Motor neuron (in vitro differentiated cells): ENCODE data around the gene CPAMD8. TPM values are rescaled to one million over a fixed set of nuclear protein-coding genes. Genes with fewer than 3 reads are reported as not detected.
"Not testable (repeated sequence)": the region's sequence is repeated elsewhere in the genome, so short reads cannot be mapped to it uniquely, and the experiment has no call there.

Experiments used
- ATAC-seq, 8 experiments: fragments of 200-7000 bp; cut with Tn5 transposase; replicated peaks in 6 of 8; 2 replicates each; pipeline ENCODE4 v1.8.0; 2021; ENCODE audit warnings: mild to moderate bottlenecking in 8 of 8, moderate library complexity in 8 of 8
- H3K27ac ChIP-seq, 2 donors: fragments of 250-450 bp; sonication (Bioruptor Pico); 2 replicates each; pipeline ENCODE4 v1.9.0; 2021; ENCODE audit warnings: antibody characterized with exemption in 2 of 2, mild to moderate bottlenecking in 2 of 2, moderate library complexity in 1 of 2
- H3K4me1 ChIP-seq, 2 donors: fragments of 250-450 bp; sonication (Bioruptor Pico); replicated peaks in 1 of 2; 2 replicates each; pipeline ENCODE4 v1.6.1; 2021; ENCODE audit warnings: antibody characterized with exemption in 2 of 2, mild to moderate bottlenecking in 2 of 2, moderate library complexity in 1 of 2
- H3K4me3 ChIP-seq, 5 donors: fragments of 250-450 bp; sonication (Bioruptor Pico); 2 replicates each; pipeline ENCODE4 v1.9.0; 2021; ENCODE audit warnings: antibody characterized with exemption in 5 of 5, mild to moderate bottlenecking in 5 of 5, moderate library complexity in 4 of 5
- WGBS, 10 experiments: fragments of 450-650 bp; shearing (Covaris generic); methylation state at CpG; one replicate each; pipeline ENCODE4 v1.0.0; 2022; 5-methylcytosine and 5-hydroxymethylcytosine counted together
- in situ Hi-C, 9 experiments: fragments of 400-800 bp; cut with MboI; loops; one replicate each; pipeline ENCODE4 v1.15.0; 2021; ENCODE audit warnings: low sequenced_read_pairs in 9 of 9, low pct_unique_long_range_greater_than_20kb in 2 of 9; ENCODE audit not compliant: unreplicated experiment in 9 of 9
- total RNA-seq, 8 experiments: library from RNA; unstranded; fragments of 300-600 nt; gene quantifications; 2 replicates each; pipeline versions ENCODE4 v1.2.3 to v1.2.4, GENCODE V29; 2022

The CPAMD8 gene
- total RNA-seq, 8 experiments from 2014 or later, result 0.36 to 6.5 (median 3.6) TPM

DNA sequence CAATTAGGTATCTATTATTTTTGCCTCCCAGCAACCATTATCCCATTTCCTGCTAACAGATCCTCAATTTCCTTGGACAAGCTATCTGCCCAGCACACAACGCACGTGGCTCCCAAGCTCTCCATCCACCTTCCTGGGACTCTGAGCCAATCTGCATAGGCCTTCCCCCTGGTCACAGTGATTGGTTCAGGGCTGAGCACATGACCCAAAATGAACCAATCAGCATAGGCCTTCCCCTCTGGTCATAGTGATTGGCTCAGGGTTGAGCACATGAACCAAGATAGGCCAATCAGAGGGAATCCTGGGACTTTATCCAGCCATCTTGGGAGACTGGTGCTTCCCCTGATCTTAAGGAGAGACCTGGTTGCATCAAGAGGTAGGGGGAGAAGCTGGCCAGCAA, 5.8 kb downstream of the CPAMD8 start:
- in situ Hi-C loops, result no loop called here
- no peaks in the 10 kb centered on the region for H3K4me1 ChIP-seq
- H3K4me3 ChIP-seq, result no peak overlapping the region
- whole genome bisulfite sequencing, 10 experiments, result 80 to 100% (median 100%) methylated on average over 1 to 2 of the region's 2 CpGs; no CpG with 5 or more reads in 5 of the 10 experiments
- H3K27ac ChIP-seq, result no peak overlapping the region
- ATAC-seq, result peak in 3 of 8 experiments; percentile 24 to 52 (median 38)

DNA sequence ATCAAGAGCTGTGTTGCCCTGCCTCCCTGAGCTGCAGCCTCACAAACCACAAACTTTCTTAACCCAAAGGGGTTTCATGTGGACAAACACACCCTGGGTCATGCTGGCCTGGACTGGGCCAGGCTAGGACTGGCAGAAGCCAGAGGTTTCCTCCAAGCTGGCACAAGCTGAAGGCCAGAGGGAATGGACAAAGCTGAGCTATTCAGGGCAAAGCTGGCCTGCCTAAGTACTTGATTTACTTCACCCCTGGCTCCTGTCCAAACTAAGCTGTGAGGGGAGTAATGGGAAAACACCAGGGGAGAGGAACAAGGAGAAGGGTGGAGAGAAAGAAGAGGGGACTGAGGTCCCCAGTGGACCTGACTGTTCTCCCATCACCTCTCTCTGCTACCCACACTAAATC, 6.2 kb downstream of the CPAMD8 start:
- no peak overlapping the region for H3K4me3 ChIP-seq
- H3K27ac ChIP-seq, result no peak overlapping the region
- no peaks in the 10 kb centered on the region for H3K4me1 ChIP-seq
- in situ Hi-C loops, result no loop called here
- ATAC-seq, result peak in 3 of 8 experiments; percentile 50 to 64 (median 53)

DNA sequence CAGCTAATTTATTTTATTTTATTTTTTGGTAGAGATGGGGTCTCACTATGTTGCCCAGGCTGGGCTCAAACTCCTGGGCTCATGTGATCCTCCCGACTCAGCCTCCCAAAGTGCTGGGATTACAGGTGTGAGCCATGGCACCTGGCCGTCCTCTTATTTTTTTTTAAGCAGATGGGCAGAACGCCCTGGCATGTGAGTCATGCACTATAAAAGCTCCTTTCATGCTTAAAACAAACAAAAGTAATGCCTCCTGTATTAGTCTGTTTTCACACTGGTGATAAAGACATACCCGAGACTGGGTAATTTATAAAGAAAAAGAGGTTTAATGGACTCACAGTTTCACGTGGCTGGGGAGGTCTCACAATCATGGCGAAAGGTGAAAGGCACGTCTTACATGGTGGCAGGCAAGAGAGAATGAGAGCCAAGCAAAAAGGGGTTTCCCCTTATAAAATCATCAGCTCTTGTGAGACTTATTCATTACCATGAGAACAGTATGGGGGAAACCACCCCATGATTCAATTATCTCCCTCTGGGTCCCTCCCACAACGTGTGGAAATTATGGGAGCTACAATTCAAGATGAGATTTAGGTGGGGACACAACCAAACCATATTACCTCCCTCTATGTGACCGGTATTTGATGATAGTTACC, 12.3 kb downstream of the CPAMD8 start:
- in situ Hi-C loops, H3K4me1 ChIP-seq, ATAC-seq, H3K4me3 ChIP-seq, H3K27ac ChIP-seq: not testable (repeated sequence)
- 18 to 91% (median 65%) methylated on average over 2 to 9 of the region's 9 CpGs; no CpG with 5 or more reads in 1 of the 10 experiments for WGBS, 10 experiments

DNA sequence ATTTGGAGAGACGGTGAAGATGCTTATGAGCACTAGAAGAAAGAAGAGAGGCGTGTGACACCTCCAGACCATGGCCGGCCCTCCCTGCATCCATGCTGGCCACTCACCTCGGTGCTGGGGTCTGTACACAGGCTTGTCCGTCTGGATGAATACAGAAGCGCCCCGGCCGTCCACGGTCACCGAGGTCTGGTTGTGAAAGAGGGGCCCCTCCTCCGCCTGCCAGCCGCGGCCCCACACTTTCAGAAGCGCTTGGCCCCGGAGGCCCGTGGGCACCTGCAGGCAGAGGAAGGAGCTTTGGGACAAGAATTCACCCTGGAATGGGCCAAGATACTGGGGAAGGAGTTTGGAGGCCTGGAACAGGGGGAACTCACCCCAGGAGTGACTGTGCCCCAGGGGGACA, 15.1 kb downstream of the CPAMD8 start:
- no peak overlapping the region for H3K4me3 ChIP-seq
- no peak overlapping the region for H3K27ac ChIP-seq
- WGBS, 10 experiments, result 70% methylated on average over 2 of the region's 16 CpGs; no CpG with 5 or more reads in 9 of the 10 experiments
- in situ Hi-C loops, result no loop called here
- H3K4me1 ChIP-seq, result no peaks in the 10 kb centered on the region
- no peak for ATAC-seq

DNA sequence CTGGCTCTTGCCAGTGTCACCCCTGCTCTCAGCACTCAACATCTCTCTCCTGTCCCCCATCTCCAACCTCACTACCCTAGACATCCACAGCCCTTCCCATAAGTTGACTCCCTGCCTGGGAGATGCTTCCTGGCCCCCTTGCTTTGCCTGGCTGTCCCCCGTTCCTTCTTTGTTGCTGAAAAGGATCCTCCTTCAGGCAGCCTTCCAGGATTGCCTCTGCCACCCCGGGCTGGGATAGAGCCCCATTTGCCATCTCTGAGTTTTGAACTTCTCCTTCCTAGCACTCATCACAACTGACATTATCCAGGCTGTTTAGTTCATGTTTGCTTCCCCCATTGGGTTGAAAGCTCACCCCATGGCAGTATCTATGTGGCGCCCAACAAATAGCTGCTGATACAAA, 20.0 kb downstream of the CPAMD8 start:
- in situ Hi-C loops, result no loop called here
- Histone ChIP-seq H3K4me3 (no peak overlapping the region), H3K27ac (no peak overlapping the region), H3K4me1 (no peaks in the 10 kb centered on the region)
- ATAC-seq, result no peak
- 0 to 93% (median 77%) methylated on average over 1 to 3 of the region's 3 CpGs; no CpG with 5 or more reads in 3 of the 10 experiments for WGBS, 10 experiments

DNA sequence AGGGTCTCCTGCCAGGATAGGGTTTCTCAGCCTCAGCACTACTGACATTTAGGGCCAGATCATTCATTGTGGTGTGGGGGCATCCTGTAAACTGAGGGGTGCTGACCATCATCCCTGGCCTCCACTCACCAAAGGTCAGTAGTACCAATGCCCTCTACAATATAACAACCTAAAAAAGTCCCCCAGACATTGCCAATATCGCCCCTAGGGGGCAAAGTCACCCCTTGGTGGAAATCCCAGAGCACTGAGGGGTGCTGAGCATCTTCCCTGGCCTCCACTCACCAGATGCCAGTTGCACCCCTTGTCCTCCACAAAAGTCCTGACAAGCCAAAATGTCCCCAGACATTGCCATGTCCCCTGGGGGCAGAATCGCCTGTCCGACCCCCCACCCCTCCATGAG, 21.6 kb downstream of the CPAMD8 start:
- H3K4me1 ChIP-seq, result no peaks in the 10 kb centered on the region
- no peak for ATAC-seq
- no peak overlapping the region for H3K4me3 ChIP-seq
- no peak overlapping the region for H3K27ac ChIP-seq
- WGBS, 10 experiments, result 67% methylated on average over 1 of the region's 3 CpGs; no CpG with 5 or more reads in 9 of the 10 experiments
- in situ Hi-C loops, result no loop called here

DNA sequence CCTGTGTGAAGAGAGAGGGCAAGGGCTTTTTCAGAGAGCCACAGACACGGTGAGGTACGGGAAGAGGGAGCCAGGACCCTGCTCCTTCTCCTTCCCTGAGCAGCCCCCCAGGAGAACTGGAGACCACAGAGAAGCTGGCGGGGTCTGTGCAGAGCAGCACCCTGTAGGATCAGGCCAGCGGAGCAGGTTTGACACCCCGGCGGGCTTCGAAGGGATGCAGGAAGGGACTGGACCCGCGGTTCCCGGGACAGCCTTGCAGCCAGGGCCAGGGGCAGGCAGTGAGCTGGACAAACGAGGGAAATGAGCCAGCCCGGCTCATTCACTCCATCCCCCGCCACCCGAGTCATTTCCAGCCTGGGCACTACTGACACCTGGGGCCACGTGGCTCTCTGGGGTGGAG, 22.2 kb downstream of the CPAMD8 start:
- WGBS, 10 experiments, result 0 to 81% (median 69%) methylated on average over 1 to 5 of the region's 15 CpGs; no CpG with 5 or more reads in 6 of the 10 experiments
- in situ Hi-C loops, result no loop called here
- Histone ChIP-seq H3K27ac (no peak overlapping the region), H3K4me1 (no peaks in the 10 kb centered on the region), H3K4me3 (no peak overlapping the region)
- ATAC-seq, result no peak

DNA sequence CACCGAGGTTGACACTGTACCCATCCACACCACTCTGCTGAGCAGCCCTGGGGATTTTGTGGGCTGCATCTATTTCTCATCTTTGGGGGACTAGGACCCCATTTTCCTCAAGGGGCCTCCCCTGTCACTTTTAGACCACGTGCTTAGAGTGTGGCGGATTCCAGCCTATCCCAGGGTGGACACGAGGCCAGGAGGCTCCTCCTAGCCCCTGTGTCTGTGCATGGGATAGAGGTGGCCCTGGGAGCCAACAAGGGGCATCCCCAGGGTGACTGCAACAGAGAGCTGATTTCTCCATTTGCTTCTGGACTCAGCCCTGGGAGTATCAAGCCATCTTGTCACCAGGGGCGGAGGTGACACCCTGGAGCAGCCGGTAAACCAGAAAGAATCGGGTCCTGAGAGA, 24.2 kb downstream of the CPAMD8 start:
- 20 to 100% (median 75%) methylated on average over 1 to 7 of the region's 7 CpGs; no CpG with 5 or more reads in 2 of the 10 experiments for WGBS, 10 experiments
- ATAC-seq, result peak in 1 of 8 experiments; percentile 6
- in situ Hi-C loops, result no loop called here

DNA sequence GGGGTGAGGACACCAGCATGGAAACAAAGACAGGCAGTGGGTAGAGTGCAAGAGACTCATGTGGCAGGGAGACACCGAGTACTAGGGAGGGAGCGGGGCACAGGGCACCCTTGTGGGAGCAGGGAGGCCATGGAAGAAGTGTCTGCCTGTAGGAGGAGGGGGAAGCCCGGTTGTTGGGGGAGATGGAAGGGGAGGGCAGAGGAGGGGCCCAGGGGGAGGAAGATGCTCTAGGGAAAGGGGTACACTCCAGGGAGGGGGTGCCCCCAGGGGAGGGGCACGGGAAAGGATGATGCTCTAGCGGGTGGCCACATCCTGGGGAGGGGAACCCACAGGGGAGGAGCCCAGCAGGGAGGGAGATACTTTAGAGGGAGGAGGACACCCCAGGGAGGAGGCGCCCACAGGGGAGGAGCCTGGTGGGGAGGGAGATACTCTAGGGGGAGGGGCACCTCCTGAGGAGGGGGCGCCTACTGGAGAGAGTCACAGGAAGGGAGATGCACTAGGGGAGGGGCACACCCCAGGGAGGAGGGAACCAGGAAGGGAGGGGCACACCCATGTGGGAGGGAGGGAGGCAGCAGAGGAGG, 24.9 kb downstream of the CPAMD8 start:
- in situ Hi-C loops, result no loop called here
- no peak overlapping the region for H3K4me3 ChIP-seq
- no peaks in the 10 kb centered on the region for H3K4me1 ChIP-seq
- H3K27ac ChIP-seq, result no peak overlapping the region
- WGBS, 10 experiments, result no CpG with 5 or more reads among the region's 7 CpGs
- peak in 5 of 8 experiments; percentile 30 to 82 (median 42) for ATAC-seq

More for the DNA sequence above, 24.2 kb downstream of the CPAMD8 start:
- no peaks in the 10 kb centered on the region for H3K4me1 ChIP-seq
- H3K4me3 ChIP-seq, result no peak overlapping the region
- H3K27ac ChIP-seq, result no peak overlapping the region

DNA sequence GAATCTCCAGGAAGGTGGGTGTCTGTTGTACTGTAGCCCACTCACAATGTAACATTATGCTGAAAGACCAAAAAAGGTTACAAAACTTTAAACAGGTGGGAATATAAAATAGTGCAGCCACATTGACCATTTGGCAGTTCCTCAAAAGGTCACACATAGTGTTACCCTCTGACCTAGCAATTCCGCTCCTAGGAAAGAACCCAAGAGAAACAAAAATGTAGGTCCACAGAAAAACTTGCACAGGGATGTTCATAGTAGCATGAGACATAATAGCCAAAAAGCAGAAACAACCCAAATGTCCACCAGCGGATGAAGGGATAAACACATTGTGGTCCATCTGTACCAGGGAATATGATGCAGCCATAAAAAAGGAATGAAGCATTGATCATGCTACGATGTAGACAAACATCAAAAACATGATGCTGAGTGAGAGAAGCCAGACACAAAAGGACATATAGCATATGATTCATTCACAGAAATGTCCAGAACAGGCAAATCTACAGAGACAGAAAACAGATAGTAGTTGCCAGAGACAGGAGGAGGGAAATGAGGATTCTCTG, 27.9 kb downstream of the CPAMD8 start:
- WGBS, 10 experiments, result 45 to 100% (median 94%) methylated on average over 1 to 3 of the region's 3 CpGs
- no peaks in the 10 kb centered on the region for H3K4me1 ChIP-seq
- no peak for ATAC-seq
- no peak overlapping the region for H3K27ac ChIP-seq
- in situ Hi-C loops, result no loop called here
- no peak overlapping the region for H3K4me3 ChIP-seq

DNA sequence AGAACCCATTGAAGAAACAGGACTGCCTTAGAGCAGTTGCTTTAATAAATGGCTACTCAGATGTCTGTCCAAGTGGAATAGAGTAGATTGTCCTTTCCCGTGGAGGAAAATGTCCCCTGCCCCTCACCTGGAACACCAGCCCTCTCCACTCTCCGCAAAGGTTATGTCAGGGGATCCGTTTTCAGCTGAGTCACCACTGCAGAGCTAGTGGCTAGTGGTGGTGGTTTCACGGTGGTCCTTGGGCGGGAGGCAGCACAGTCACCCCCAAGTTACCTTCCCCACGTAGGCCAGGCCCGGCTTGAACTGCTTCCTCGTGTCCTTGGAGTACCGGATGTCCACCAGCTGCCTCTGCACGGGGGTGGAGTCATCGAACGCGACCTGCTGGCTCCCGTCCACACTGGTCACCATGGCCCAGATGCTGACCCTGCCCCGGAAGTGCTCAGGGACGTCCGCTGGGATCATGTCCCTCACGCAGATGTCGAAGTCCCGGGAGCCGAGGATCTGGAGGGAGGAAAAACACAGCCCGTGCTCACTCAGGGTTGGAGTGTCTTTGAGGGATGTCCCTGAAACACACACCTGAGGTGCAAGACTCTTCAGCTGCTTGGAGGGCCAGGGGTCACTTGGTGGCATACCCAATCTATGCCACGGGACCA, 29.6 kb downstream of the CPAMD8 start:
- in situ Hi-C loops, H3K4me3 ChIP-seq, H3K4me1 ChIP-seq, H3K27ac ChIP-seq, ATAC-seq: not testable (repeated sequence)
- WGBS, 10 experiments, result 60 to 100% (median 76%) methylated on average over 1 to 5 of the region's 23 CpGs; no CpG with 5 or more reads in 5 of the 10 experiments

DNA sequence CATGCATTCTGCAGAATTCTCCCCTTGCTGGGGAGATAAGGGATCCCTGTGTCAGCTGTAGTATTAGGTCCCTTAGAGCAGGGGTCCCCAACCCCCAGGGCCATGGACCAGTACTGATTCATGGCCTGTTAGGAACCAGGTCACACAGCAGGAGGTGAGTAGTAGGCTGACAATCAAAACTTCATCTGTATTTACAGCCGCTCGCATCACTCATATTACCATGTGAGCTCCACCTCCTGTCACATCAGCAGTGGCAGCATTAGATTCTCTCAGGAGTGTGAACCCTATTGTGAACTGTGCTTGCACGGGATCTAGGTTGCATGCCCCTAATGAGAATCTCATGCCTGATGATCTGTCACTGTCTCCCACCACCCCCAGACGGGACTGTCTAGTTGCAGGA, 37.9 kb downstream of the CPAMD8 start:
- no peak for ATAC-seq
- WGBS, 10 experiments, result 67 to 86% (median 74%) methylated on average over 2 to 3 of the region's 4 CpGs; no CpG with 5 or more reads in 7 of the 10 experiments
- Histone ChIP-seq H3K4me1 (no peaks in the 10 kb centered on the region), H3K27ac (no peak overlapping the region), H3K4me3 (no peak overlapping the region)
- in situ Hi-C loops, result no loop called here

DNA sequence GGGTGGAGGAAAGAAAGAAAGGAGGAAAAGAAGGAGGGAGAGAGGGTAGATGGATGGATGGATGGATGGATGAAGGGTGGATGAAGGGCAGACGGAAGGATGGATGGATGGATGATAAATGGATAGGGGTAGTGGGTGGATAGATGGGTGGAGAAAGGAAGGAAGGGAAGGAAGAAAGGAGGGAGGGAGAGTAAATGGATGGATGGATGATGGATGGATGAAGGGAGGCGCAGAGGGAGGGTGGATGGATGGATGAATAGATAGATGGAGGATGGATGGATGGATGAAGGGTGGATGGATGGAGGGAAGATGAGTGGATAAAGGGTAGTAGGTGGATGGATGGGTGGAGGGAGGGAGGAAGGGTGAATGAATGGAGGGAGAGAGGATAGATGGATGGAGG, 41.2 kb downstream of the CPAMD8 start:
- Histone ChIP-seq H3K27ac (no peak overlapping the region), H3K4me1 (no peaks in the 10 kb centered on the region), H3K4me3 (no peak overlapping the region)
- in situ Hi-C loops, result no loop called here
- no peak for ATAC-seq
- 26 to 97% (median 83%) methylated on average over 1 to 2 of the region's 2 CpGs; no CpG with 5 or more reads in 1 of the 10 experiments for WGBS, 10 experiments
